Endometrium (tissue), 2 donors: ENCODE results near the gene RPS21.

Experiments
- FAIRE-seq: peaks from 2 replicates; lab custom pipeline; 2012; peaks lifted over from hg19 to GRCh38; lab: Jason Lieb, UNC
- donor health status: control.
- donor health status: control.

RPS21 gene

DNA sequence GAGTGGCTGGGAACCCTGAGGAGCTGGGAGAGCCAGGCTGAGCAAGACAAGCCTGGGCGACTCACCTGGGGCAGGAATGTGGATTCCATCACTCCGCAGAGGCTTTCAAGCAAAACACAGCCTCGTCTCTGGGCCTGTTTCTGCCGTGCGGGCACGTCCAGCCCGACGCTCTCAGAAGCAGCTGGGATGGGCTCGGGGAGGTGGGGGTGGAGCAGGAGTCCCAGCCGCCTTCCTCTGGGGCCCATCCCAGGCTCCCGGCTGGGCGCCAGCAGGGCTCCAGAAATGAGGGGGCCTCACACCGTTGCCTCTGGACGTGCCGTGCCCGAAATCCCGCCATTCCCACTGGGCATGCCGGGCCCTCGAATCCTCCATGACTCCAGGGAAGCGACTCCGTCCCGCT lies 8.7 kb upstream of the RPS21 start:
- FAIRE-seq = no peak

GRCh38 chr20:62381202-62381797 lies 5.6 kb upstream of the RPS21 start:
- no peak for FAIRE-seq

- FAIRE-seq = no peak
These were observed 5.1 kb upstream of the RPS21 start for GRCh38 chr20:62381842-62382241.

GRCh38 chr20:62382306-62383198 lies 4.4 kb upstream of the RPS21 start:
- FAIRE-seq = no peak

GRCh38 chr20:62387219-62387913 lies 463 bp downstream of the RPS21 start:
- FAIRE-seq = no peak

DNA sequence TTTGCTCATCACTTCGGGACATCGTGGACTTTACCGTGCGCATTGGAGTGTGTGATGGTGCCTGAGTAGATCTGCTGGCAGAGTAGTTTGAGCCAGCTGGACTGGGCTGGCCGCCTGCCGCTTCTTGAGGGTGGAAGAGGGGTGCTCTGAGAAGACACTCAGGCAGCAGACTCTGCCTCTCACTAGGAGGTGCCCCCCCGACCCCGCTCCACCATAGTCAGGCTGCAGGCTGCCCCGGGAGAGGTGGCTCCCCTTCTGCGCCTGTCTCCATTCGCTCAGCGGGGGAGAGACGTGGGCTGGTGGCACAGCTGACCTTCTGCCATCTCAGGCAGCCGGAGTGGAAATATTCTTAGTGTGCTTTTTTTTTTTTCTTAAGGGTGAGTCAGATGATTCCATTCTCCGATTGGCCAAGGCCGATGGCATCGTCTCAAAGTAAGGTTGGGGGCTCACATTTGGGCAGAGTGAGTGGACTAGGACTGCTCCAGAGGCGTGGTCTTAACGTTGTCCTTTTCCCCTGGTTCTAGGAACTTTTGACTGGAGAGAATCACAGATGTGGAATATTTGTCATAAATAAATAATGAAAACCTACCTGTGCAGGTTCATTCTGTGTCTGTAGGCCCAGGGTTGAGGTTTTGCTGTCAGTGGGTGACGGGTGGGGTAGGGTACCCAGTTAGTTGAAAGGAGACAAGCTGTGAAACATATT lies 1.2 kb downstream of the RPS21 start:
- no peak for FAIRE-seq

- FAIRE-seq = no peak
These were observed 2.1 kb downstream of the RPS21 start for GRCh38 chr20:62388839-62389600.

DNA sequence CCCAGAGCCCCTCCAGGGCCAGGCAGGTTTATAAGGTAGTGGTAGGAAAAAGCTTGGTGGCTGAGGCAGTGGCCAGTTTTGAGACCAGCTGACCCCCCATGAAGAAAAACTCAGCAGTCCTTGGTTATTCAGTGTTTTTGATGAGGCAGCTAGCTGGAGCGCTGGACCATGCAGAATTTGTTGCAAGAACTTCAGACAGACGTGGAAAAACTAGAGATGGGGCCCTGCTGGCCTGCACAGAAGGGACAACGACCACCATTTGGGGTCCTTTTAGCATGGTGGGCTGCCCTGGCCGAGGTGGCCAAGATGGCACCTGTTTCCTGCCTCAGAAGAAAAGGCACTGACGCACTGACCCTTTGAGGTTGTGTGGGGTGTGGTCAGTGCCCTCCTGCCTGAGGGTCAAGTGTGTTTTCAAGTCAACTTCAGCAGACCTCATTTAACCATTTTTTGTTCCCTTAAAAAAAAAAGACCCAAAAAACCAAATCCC lies 2.7 kb downstream of the RPS21 start:
- FAIRE-seq = no peak

- no peak for FAIRE-seq
These were observed 3.6 kb downstream of the RPS21 start for GRCh38 chr20:62390317-62391164.

- FAIRE-seq = no peak
These were observed 4.5 kb downstream of the RPS21 start for GRCh38 chr20:62391165-62392076.

- FAIRE-seq = no peak
These were observed 5.1 kb downstream of the RPS21 start for GRCh38 chr20:62392077-62392418.

DNA sequence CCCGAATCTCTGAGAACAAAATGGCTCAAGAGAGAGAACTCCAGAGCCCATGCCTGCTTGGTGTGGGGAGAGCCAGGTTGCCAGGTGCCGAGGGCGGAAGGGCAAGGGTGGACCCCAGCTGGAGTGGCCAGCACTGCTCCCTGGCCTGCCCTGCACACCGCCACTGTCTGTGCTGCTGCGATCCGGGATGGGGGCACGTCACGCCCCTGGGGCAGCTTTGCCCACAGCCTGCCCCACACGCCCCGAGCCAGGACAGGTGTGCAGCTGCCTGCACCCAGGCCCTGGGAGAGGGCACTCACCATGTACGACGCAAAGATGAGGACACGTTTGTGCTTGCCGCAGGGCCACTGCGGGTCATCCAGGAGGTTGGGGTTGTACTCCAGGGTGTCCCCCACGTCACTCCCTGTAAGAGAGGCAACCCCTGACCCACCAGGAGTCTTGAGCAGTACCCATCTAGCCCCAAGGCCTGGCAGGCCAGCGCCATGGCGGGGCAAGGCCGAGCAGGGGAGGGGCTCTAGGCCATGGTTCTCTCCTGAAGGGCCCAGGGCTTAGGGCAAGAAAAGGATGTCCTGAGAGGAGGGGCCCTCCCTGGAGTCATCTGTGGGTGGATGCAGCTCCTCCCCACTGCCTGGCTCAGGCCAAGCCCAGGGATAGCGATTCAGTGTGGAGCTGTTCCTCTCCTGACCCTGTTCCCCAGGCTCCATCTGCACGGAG lies 5.9 kb downstream of the RPS21 start:
- FAIRE-seq = no peak

- FAIRE-seq = no peak
These were observed 6.4 kb downstream of the RPS21 start for GRCh38 chr20:62393335-62393665.

DNA sequence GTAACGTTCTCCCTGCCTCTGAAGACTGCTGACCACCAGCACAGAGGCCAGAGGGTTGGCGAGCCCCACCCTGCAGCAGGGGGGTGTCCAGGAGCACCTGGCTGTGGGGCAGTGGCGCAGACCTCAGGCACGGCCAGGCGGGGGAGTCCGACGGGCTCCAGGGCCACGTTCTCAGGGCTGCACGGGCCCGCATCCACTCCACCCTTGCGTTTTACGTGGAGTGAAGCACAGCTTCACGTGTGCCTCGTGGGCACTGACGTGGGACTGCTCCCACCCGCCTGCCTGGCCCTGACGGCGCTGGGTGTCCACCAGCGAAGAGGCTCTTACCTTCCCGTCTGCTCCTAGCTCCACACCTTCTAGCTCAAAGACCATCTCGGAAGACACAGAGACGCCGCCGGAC lies 6.9 kb downstream of the RPS21 start:
- FAIRE-seq = no peak

DNA sequence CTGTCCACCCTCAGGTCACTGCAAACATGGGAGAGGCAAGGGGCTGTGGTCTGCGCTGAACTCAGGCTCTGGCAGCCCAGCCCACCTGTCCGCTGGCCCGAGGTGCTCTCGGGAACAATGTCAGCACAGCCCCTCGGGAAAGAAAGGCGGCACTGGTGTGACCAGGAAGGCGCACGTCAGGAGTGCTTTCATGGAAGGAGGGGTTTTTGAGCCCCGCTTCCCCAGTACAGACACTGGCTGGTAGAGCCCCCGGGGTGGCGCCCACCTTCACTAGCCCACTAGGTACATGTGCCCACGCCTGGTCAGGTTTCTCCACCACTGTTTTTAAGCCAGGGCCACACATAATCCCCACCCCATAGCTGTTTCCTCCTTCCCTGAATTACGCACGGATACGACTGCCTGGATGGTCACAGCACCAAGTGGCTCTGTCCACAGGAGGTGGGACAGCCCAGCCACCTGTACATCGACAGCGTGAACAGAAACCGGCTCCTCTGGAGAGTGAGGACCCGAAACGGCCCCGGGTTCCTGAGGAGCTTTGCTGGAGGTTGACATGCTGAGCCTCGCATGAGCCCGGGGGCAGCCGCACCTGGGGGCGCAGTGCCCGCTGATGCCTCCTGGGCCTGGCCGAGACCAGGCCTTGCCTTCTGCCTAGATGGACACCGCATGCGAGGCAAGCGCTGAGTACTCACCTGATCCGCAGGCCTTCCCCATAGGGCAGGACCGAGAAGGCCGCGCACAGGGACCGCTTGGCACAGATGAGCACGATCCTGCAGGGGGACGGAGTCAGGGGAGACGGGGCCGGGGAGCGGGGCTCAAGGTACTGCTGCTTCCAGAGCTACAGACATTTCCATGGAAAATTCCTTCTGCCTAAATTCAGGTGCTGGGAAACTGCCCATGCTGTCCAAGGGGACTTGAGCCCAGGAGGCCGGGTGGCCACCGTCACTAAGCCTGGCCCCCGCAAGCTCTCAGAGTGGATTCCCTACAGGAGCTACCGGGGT lies 7.6 kb downstream of the RPS21 start:
- no peak for FAIRE-seq

DNA sequence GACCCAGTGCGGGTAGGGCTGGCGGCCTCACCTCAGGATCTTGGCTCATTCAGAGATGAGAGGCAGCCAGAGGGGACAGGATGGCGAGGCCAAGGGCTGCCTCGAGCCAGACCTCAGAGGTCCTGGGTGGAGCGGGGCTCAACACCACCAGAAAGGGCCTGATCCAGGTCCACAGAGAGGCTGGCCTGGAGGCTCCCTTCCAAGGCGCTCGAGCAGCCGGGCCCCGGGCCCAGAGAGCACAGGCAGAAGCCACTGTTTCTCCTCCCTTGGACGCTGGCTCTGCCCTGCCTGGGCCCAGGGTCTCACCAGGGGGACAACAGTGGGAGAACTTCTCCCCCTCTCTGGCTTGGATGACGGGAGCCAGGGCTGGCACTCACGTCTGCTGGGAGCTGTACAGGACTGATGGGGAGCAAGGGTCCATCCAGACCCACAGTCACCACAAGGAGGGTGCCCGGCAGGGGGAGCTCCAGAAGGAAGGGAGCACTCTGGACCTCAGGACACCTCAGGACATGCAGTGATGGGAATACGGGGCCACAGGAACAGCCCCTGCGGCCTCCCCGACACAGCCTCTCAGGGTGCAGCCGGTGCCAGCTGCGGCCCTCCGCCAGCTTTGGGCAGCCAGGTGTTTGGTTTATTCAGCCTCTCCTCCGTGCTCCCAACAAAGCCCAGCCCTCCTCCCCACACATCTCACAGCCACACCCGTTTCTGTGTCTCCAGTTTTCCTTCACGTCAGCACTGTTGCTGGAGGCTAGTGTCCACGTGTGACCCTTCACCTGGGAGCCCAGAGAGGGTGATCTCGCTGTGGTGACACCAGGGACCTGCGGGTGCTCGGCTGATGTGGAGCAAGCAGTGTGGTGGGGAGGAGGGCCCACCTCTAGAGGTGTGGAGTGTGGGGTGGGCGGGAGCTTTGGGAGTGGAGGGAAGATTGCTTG lies 8.7 kb downstream of the RPS21 start:
- FAIRE-seq = no peak
